ENCODE data around the gene KLHL24. TPM values are rescaled to one million over a fixed set of nuclear protein-coding genes. Genes with fewer than 3 reads are reported as not detected.

The KLHL24 gene, protein sequence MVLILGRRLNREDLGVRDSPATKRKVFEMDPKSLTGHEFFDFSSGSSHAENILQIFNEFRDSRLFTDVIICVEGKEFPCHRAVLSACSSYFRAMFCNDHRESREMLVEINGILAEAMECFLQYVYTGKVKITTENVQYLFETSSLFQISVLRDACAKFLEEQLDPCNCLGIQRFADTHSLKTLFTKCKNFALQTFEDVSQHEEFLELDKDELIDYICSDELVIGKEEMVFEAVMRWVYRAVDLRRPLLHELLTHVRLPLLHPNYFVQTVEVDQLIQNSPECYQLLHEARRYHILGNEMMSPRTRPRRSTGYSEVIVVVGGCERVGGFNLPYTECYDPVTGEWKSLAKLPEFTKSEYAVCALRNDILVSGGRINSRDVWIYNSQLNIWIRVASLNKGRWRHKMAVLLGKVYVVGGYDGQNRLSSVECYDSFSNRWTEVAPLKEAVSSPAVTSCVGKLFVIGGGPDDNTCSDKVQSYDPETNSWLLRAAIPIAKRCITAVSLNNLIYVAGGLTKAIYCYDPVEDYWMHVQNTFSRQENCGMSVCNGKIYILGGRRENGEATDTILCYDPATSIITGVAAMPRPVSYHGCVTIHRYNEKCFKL
- polyA plus RNA-seq (2012; ENCODE audit: insufficient read depth, insufficient read length, low read depth) = 17.8 TPM

GRCh38 chr3:183635431-183636220 lies at the start of gene KLHL24:
TSS of gene KLHL24 (plus strand) at chr3:183635623. CDS start at chr3:183650357, 14,734 bp downstream.
- Histone ChIP-seq H3K4me3 (ENCODE audit: low read depth, low read length) (peak within 1 kb of the TSS; percentile 78), H3K9me3 (no peaks in the 10 kb centered on the region), H3K36me3 (no peaks in the 10 kb centered on the region), H3K27me3 (no peaks in the 10 kb centered on the region), H3K4me1 (no peaks in the 10 kb centered on the region)
- no peak for TF ChIP-seq CTCF (IDR thresholded peaks at IDR 0.05; ENCODE audit: low read depth, low read length)
- DNase-seq = peak; percentile 95

DNA sequence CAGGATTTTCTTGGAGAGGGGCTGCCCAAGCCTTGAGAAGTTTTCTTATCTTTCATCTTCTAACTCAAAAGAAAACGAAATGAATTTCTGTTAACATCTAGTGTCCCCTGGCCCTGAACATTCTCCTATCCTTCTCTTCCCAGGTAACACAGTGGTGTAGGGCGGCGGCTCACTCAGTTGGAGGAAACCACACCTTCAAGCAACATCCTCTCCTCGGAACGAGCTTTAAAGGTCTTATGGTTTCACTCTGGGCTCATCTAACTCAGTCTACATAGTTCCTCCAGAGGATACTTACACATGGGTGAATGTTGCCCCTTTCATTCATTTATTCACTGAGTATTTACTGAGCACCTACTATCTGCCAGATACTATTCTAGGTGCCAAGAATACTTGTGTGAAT lies 48.9 kb upstream of the KLHL24 start:
- no peaks in the 10 kb centered on the region for H3K9me3 ChIP-seq
- no peak overlapping the region for H3K4me3 ChIP-seq (ENCODE audit: low read depth, low read length)
- H3K4me1 ChIP-seq = peaks cover 25% of the 10 kb centered on the region
- no peak for TF ChIP-seq CTCF (IDR thresholded peaks at IDR 0.05; ENCODE audit: low read depth, low read length)
- DNase-seq = no peak
- no peaks in the 10 kb centered on the region for H3K27me3 ChIP-seq
- no peaks in the 10 kb centered on the region for H3K36me3 ChIP-seq

DNA sequence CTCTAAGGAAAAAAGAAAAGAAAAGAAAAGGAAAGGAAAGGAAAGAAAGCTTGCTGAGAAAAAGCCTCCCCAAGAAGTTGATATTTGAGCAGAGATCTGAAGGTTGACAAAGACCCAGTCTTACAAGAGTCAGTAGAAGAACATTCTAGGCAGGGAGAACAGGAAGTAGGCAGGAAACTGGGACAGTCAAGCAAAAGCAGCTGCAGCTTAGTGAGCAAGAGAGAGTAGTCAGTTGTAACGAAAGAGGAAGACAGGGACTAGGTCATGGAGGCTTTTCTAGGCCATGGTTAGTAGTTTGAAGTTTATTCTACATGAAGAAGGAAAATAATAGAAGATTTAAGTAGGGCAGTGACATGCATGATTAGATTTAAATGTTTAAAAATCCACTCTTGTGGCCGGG lies 48.1 kb upstream of the KLHL24 start:
- Histone ChIP-seq H3K27me3 (no peaks in the 10 kb centered on the region), H3K9me3 (no peaks in the 10 kb centered on the region), H3K36me3 (no peaks in the 10 kb centered on the region), H3K4me1 (peaks cover 25% of the 10 kb centered on the region), H3K4me3 (ENCODE audit: low read depth, low read length) (no peak overlapping the region)
- no peak for DNase-seq
- TF ChIP-seq CTCF (IDR thresholded peaks at IDR 0.05; ENCODE audit: low read depth, low read length) = no peak

DNA sequence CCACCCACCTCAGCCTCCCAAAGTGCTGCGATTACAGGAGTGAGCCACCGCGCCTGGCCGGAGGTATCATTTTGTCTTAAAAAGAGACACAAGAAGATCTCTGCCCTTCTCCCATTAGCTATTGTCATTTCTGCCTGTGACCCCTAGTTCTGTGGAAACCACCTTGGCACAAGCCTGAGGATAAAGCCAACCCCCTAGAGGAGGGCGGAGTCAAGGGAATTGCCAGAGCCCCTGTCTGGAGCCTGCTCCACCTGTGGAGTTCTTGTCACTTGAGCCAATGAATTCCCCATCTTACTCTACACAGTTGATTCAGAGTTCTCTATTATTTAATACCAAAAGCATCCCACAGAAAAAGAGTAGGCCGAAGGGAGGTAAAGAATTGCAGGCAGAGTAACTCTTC lies 45.0 kb upstream of the KLHL24 start:
- no peak for DNase-seq
- no peak for TF ChIP-seq CTCF (IDR thresholded peaks at IDR 0.05; ENCODE audit: low read depth, low read length)
- Histone ChIP-seq H3K27me3 (no peaks in the 10 kb centered on the region), H3K9me3 (no peaks in the 10 kb centered on the region), H3K36me3 (no peaks in the 10 kb centered on the region), H3K4me3 (ENCODE audit: low read depth, low read length) (no peak overlapping the region), H3K4me1 (peaks cover 3% of the 10 kb centered on the region)

GRCh38 chr3:183591881-183592521 lies 43.4 kb upstream of the KLHL24 start:
- DNase-seq = no peak
- peak; percentile 37 for TF ChIP-seq CTCF (IDR thresholded peaks at IDR 0.05; ENCODE audit: low read depth, low read length)
- no peaks in the 10 kb centered on the region for H3K9me3 ChIP-seq
- no peaks in the 10 kb centered on the region for H3K4me1 ChIP-seq
- no peaks in the 10 kb centered on the region for H3K27me3 ChIP-seq
- no peak overlapping the region for H3K4me3 ChIP-seq (ENCODE audit: low read depth, low read length)
- H3K36me3 ChIP-seq = no peaks in the 10 kb centered on the region

Data from BE2C (cell line).